Neuron (in vitro differentiated cells): ENCODE measurements around the gene SSU72.
"Not testable (repeated sequence)": the region's sequence is repeated elsewhere in the genome, so short reads cannot be mapped to it uniquely, and the experiment has no call there.

Source experiments
- H2AFZ ChIP-seq: one replicate; pipeline ENCODE4 v1.6.1; 2013; ENCODE audit warnings: low read depth, mild to moderate bottlenecking, inconsistent platforms, low read length, moderate library complexity
- H3K27me3 ChIP-seq: one replicate; pipeline ENCODE4 v1.6.1; 2013; ENCODE audit warnings: low read length; ENCODE audit not compliant: insufficient read depth
- H3K36me3 ChIP-seq: one replicate; pipeline ENCODE4 v1.6.1; 2013; ENCODE audit warnings: low read length; ENCODE audit not compliant: insufficient read depth
- H3K4me1 ChIP-seq: one replicate; pipeline ENCODE4 v1.6.1; 2013; ENCODE audit warnings: low read length; ENCODE audit not compliant: insufficient read depth
- H3K4me3 ChIP-seq: 2 replicates; pipeline ENCODE4 v1.5.1; 2013; ENCODE audit warnings: mild to moderate bottlenecking, low read length, moderate library complexity
- H3K9me3 ChIP-seq: one replicate; pipeline ENCODE4 v1.6.1; 2013; ENCODE audit warnings: low read length

The SSU72 gene

GRCh38 chr1:1536019-1536937 lies 38.4 kb downstream of the SSU72 start:
- H2AFZ ChIP-seq: no peak overlapping the region
- no peaks in the 10 kb centered on the region for H3K4me1 ChIP-seq
- H3K36me3 ChIP-seq: peaks cover 9% of the 10 kb centered on the region

GRCh38 chr1:1535201-1536018 lies 39.3 kb downstream of the SSU72 start:
- H3K9me3 ChIP-seq: no peaks in the 10 kb centered on the region
- H3K4me3 ChIP-seq: no peak overlapping the region
- H3K27me3 ChIP-seq: no peaks in the 10 kb centered on the region
- H3K4me1 ChIP-seq: no peaks in the 10 kb centered on the region
- no peak overlapping the region for H2AFZ ChIP-seq
- H3K36me3 ChIP-seq: peaks cover 4% of the 10 kb centered on the region

More at GRCh38 chr1:1536019-1536937, 38.4 kb downstream of the SSU72 start:
- Histone ChIP-seq H3K4me3 (no peak overlapping the region), H3K27me3 (no peaks in the 10 kb centered on the region), H3K9me3 (no peaks in the 10 kb centered on the region)

DNA sequence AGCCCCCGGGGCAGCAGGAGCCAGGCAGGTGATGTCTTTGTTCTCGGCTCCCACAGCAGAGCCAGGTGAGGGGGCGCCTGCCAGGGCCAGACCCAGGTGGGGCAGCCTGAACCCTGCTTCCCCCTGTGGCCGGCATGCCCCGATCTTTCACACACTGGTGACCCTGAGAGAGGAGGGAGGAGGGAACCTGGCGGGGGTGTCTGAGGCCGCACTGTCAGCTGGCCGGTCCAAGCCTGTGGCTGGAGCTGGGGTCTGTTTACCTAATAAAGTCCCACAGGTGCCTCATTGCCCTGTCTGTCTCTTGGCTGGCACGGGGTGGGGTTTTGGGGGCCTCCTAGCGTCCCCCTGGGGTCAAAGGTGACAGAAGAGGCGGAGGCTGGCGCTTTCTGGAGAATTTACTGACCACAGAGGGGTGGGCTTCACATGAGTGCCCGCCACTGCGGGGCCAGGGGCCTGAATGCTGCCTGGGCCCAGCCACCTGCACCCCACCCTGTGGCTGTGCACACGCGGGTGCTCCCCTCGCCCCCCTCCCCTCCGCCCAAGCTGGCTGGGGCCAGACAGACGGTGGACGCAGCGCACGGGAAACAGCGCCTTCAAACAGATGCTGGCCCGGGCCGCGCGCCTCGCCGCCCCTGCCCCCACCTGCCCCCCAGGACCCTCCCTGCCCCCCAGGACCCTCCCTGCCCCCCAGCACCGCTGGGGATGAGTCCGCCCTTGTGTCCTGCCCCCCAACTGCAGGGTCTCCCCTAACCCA lies 40.1 kb downstream of the SSU72 start:
- Histone ChIP-seq H2AFZ (no peak overlapping the region), H3K4me3 (no peak overlapping the region), H3K27me3 (no peaks in the 10 kb centered on the region), H3K4me1 (no peaks in the 10 kb centered on the region), H3K9me3 (no peaks in the 10 kb centered on the region), H3K36me3 (peaks cover 6% of the 10 kb centered on the region)

DNA sequence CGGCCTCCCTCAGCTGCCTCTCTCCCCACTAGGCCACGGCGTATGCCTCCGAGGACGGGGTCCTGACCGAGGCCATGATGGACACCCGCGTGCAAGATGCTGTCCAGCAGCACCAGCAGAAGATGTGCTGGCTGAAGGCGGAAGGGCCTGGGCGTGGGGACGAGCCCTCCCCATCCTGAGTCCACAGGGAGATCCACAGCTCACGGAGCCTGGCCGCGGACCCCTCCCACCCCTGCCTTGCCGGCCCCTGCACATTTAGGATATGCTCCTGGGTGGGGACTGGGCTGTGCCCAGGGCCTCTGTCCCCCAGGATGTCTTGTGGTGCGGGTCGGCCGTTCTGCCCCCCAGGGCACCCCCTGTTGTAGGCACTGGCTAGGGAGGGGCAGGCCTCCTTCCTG lies 40.8 kb downstream of the SSU72 start:
- H3K36me3 ChIP-seq: peaks cover 12% of the 10 kb centered on the region
- not testable (repeated sequence) for H3K4me1 ChIP-seq, H2AFZ ChIP-seq, H3K9me3 ChIP-seq, H3K27me3 ChIP-seq, H3K4me3 ChIP-seq

DNA sequence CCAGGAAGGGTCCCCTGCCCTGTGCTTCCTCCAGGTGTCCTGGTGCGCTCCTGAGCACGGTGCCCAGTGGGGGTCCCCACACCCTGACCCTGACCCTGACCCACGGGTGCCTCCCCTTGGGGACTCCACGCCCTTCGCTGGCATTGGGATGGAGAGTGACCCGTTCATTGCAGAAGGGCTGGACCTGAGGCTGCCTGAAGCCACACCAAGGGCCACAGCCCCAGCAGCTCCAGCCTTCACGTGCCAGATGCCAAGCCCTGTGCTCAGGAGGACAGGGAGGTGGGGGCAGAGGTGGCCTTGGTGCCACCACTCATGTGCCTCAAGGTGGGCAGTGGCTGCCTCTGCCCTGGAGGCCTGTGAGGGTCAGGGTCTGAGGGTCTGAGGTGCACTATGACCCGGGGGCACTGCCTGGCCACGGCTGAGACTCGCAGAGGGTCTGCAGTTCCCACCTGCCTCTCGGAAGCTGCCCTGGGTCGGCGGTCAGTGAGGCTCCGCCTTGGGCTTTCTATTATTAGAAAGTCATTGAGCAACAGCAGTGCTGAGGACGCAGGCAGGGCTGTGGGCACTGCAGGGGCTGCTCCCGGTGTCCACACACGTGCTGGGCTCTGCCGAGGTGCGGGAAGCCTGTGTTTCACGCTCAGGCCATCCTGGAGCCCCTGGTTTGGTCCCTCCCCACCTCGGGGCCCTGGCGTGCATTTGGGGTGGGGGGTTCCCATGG lies 41.3 kb downstream of the SSU72 start:
- not testable (repeated sequence) for H3K27me3 ChIP-seq, H3K4me3 ChIP-seq, H3K9me3 ChIP-seq, H3K4me1 ChIP-seq, H2AFZ ChIP-seq
- H3K36me3 ChIP-seq: peaks cover 17% of the 10 kb centered on the region

DNA sequence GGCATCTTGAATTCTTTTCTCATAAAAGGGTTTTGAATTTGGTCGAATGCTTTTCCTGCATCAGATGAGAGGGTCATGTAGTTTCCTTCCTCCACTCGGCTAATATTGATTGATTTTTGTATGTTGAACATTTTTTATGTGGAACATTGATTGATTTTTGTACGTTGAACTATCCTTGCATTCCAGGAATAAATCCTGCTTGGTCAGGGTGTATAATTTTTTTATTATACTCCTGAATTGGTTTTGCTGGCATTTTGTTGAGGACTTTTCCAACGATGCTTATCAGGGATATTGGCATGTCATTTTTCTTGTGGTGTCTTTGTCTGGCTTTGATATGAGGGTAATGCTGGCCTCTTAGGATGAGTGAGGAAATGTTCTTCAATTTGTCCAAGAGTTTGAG lies 42.7 kb downstream of the SSU72 start:
- Histone ChIP-seq H3K27me3 (no peaks in the 10 kb centered on the region), H3K4me1 (no peaks in the 10 kb centered on the region), H2AFZ (no peak overlapping the region), H3K4me3 (no peak overlapping the region), H3K36me3 (peaks cover 30% of the 10 kb centered on the region), H3K9me3 (no peaks in the 10 kb centered on the region)

GRCh38 chr1:1529936-1530335 lies 44.7 kb downstream of the SSU72 start:
- no peaks in the 10 kb centered on the region for H3K9me3 ChIP-seq
- no peaks in the 10 kb centered on the region for H3K4me1 ChIP-seq
- H3K27me3 ChIP-seq: no peaks in the 10 kb centered on the region
- no peak overlapping the region for H2AFZ ChIP-seq
- no peak overlapping the region for H3K4me3 ChIP-seq
- peaks cover 41% of the 10 kb centered on the region for H3K36me3 ChIP-seq

- no peak overlapping the region for H2AFZ ChIP-seq
- H3K4me3 ChIP-seq: no peak overlapping the region
- no peaks in the 10 kb centered on the region for H3K9me3 ChIP-seq
- no peaks in the 10 kb centered on the region for H3K27me3 ChIP-seq
- H3K4me1 ChIP-seq: no peaks in the 10 kb centered on the region
- H3K36me3 ChIP-seq: peaks cover 43% of the 10 kb centered on the region
Measured at GRCh38 chr1:1529321-1529720, 45.3 kb downstream of the SSU72 start.

- Histone ChIP-seq H3K4me3 (no peak overlapping the region), H3K27me3 (no peaks in the 10 kb centered on the region), H2AFZ (no peak overlapping the region), H3K9me3 (no peaks in the 10 kb centered on the region), H3K36me3 (peaks cover 45% of the 10 kb centered on the region), H3K4me1 (no peaks in the 10 kb centered on the region)
Measured at GRCh38 chr1:1528301-1529267, 46.1 kb downstream of the SSU72 start.

GRCh38 chr1:1527092-1527816 lies 47.4 kb downstream of the SSU72 start:
- Histone ChIP-seq H3K4me3 (no peak overlapping the region), H3K36me3 (peaks cover 45% of the 10 kb centered on the region), H3K27me3 (no peaks in the 10 kb centered on the region), H3K9me3 (no peaks in the 10 kb centered on the region), H3K4me1 (no peaks in the 10 kb centered on the region), H2AFZ (no peak overlapping the region)

DNA sequence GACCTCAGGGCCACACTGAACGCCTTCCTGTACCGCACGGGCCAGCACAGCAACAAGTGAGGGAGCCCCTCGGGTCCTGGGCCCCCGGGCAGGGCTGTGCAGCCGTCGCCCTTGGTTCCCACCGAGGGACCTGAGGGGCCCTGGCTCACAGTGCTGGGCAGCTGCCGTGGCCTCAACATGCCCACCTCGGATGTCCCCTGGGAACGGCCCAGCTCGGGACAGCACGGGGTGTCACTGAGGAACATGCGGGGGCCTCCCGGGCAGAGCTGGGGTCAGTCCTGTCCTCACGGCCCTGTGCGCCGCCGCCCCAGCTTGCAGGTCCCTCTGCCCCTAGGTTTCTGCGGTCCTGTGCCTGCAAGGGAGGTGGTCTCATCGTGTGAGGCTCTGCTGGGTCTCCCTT lies 48.2 kb downstream of the SSU72 start:
- H3K36me3 ChIP-seq: peaks cover 45% of the 10 kb centered on the region

More for the DNA sequence above, 48.2 kb downstream of the SSU72 start:
- H3K4me3 ChIP-seq, H3K9me3 ChIP-seq, H3K27me3 ChIP-seq, H3K4me1 ChIP-seq, H2AFZ ChIP-seq: not testable (repeated sequence)
